Fibroblast of gingiva (primary cell): ENCODE results near the gene HNRNPR.
A peak's percentile ranks its signal among the peaks of the same experiment; 100 is the strongest.
"Not testable (repeated sequence)": the region's sequence is repeated elsewhere in the genome, so short reads cannot be mapped to it uniquely, and the experiment has no call there.

Experiments used
- DNase-seq: peaks from one replicate; pipeline ENCODE4 v3.0.0-alpha.2; 2011; ENCODE audit warnings: low read depth

The HNRNPR gene

DNA sequence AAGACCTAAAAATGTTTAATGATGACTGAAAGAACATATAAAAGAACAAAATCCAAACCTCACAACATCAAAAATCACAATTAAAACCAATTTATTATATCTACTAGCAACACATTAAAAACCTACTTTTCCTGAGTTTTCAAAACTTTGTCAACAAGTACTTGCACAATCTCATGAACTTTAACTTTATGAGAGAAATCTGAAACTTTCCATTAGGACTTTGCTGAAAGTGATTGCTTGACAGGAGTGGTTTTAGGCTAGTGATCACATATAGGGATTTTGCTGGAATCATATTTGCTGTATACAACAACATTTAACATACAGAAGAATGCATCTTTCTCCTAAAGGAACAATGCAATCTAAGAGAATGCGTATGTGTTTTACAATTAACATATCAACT lies 13.2 kb downstream of the HNRNPR start:
- DNase-seq: no peak

DNA sequence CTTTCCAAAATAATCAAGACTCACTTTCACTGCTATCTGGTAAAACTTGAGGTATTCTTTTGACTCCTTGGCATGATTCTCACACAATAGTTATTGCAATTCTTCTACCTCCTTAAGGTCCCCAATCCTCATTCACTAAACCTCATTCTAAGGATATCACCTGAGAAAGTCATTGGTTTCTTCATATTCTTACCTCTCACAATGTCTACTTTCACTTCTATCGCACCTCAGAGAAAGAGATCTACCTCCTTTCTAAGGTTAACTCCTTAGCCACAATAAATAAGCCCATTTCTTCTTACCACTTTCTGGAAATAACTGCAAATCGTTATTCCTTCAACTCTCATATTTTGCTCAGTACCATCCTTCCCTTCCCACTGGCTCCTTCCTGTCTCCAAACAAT lies 18.7 kb downstream of the HNRNPR start:
- DNase-seq: no peak

- DNase-seq: no peak
These were observed 21.3 kb downstream of the HNRNPR start for GRCh38 chr1:23322770-23323169.

GRCh38 chr1:23310280-23310679 lies 33.8 kb downstream of the HNRNPR start:
- DNase-seq: not testable (repeated sequence)

DNA sequence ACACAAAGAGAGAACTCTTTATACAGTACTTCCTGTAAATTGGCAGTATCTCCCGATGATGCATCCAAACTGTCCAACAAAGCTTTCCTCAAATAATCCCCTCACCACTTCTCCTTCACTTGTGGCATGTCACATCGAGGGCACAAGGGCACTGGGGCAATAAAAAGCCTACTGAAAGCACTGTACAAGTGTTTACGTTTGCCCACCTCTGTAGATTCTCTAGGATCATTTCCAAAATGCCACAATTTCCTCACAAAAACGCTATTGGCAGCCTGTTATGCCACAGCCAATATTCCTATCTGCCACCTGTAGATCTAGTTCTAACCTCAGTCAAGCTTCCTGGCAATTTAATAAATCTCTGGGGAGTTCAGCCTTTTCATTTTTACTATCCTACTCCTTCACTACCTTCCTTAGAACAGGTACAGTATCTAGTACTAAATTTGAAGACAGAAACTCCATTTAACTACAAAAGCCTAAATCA lies 39.9 kb downstream of the HNRNPR start:
- no peak for DNase-seq

DNA sequence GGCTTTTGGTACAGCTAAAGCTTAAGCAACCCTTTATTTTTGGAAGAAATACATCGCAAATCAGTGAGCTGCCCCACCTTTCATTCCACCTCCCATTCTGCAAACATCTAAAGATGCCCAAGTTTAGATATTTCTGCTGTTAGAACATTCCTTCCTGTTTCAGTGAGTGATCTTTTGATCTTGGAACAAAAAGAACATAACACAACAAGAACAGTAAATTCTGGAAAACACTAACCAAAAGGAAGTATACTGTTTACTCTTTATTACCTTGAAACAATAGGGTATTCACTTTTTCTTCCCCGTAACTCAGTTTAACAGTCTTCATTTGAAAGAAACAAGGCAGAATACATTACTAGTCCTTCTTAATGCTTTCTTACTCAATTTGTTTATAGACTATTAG lies 40.6 kb downstream of the HNRNPR start:
- DNase-seq: no peak

GRCh38 chr1:23296931-23297330 lies 47.2 kb downstream of the HNRNPR start:
- DNase-seq: no peak

GRCh38 chr1:23291706-23292105 lies 52.4 kb downstream of the HNRNPR start:
- no peak for DNase-seq

DNA sequence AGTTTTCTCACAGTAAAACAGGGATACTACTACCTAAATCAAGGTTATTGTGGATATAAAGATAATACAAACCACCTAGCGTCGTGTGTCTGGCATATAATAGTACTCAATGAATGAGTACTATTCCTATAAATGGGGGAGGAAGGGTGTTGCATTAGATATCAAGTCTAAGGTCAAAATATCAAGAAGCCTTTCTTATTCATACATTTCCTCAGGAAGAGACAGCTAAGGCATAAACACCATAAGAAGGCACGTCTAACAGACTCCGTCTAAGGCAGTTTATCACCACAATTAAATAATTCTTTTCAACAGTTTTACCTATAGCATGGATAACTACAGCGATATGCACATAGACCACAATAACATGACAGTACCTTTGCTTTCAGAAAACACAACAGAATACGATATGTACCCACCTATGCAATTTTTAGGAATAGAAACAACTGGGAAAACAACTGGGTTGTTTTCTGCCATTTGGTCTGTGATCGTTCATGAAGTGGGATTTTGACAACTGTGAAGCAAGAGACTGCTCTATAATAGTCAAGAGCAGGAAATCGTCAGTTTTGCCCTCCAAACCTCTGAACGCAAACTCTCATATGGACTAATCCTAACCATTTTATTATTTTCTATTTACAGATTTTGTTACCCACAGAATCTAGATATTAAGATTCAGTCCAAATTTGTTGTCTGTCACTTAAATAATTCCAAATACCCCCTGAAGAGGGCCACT lies 53.1 kb downstream of the HNRNPR start:
- DNase-seq: no peak

DNA sequence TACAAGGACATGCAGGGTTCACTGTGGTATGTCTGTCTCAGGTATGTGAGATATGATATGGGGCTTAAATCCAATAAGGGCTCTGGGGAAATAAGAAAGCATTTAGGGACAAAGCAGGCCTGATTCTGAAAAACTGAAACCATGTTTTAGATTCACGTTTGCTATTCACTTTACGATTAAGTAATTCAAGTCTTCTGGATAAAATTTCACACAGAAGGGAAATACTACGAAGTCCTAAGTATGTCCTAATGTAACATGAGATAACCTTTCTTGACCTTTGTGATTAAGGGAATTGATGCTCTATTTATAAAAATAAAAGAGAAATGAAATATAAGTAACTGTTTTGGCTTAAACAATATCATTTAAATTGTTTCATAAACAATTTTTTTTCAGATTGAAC lies 55.4 kb downstream of the HNRNPR start:
- DNase-seq: no peak

DNA sequence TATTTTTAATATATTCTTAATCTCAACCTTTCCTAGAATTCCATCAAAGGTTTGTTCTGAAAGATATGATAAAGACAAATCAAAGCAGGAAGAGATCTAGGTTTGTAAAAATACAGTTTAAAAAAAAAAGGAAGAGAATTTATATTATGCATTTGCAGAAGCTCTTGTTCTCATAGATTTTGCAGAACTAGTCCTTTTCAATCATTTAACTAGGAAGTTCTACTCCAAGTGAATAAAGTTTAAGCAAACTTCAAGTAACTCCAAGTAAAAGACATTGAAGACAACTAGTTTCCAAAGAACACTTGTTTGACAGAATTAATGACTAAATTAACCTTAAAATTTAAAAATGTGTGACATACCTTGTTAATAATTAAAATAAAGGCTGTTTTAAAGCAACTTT lies 55.9 kb downstream of the HNRNPR start:
- no peak for DNase-seq

- DNase-seq: no peak
These were observed 57.7 kb downstream of the HNRNPR start for GRCh38 chr1:23286401-23286800.

DNA sequence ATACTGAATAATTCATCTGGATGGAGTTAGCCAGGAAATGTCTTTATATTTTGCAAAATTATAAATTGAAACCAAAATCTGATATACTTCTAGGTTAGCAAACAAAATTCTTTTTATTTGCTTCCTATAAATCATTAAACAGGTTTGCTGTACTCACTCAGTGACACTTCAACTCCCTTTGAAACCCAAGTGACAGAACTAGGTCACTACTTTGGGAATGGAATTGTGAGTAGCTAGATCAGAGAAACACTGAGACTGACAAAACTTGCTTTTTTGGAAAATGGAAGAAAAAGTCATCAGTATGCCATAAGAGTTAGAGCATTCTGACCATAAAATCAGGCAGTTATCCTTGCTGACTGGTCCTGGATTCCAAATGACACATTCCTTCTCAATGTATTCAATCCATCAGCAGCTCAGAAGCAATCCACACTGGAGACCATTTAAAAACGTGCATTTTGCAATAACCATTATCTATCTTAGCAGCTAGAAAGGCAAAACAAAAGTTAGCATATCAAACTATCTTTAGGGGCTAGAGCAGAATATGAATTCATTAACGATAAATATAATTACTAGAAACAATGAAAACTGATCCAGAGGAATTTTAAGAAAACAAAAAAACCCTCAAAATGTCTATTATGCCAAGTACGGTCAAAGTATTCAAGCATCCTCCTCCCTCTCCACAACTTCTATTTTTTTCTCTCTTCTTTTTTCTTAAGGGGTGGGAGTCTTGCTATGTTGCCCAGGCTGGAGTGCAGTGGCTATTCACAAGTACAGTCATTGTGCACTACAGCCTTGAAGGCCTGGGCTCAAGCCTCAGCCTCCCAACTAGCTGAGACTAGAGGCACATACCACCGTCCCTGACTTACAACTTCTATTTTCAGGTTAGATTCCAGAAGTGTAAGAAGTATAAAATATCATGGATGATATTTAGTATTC lies 60.1 kb downstream of the HNRNPR start:
- DNase-seq: peak; percentile 6

- DNase-seq: peak; percentile 66
These were observed 61.1 kb downstream of the HNRNPR start for GRCh38 chr1:23282957-23283356.

- no peak for DNase-seq
These were observed 65.4 kb downstream of the HNRNPR start for GRCh38 chr1:23278717-23279116.

GRCh38 chr1:23276531-23276930 lies 67.6 kb downstream of the HNRNPR start:
- no peak for DNase-seq

GRCh38 chr1:23274134-23274505 lies 70.0 kb downstream of the HNRNPR start:
- DNase-seq: no peak

DNA sequence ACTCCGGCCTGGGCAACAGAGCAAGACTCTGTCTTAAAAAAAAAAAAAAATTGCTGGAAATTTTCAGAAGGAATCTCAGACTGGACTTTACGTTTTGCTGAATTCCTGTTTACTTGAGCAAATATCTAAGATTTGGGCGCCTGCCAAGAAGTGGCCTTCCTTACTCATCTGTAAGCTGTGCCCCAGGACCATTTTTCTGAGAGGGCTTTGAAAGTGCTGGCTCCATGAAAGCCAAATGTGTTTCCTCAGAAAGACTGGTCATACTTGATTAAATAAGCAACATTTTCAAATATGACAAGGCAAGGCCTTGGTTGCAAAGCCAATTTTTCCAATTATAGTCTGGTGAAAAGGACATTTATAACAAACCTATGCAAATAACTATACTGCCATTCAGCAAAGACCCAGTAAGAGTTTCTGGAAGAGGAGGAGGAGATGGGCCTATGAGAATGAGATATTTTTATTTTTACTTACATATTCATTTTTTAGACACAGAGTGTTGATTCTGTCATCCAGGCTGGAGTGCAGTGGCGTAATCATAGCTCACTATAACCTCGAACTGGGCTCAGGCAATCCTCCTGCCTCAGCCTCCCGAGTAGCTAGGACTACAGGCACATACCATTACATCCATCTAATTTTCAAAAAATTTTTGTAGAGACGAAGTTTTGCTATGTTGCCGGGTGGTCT lies 70.5 kb downstream of the HNRNPR start:
- peak; percentile 60 for DNase-seq

- DNase-seq: no peak
These were observed 80.7 kb downstream of the HNRNPR start for GRCh38 chr1:23263380-23263887.

DNA sequence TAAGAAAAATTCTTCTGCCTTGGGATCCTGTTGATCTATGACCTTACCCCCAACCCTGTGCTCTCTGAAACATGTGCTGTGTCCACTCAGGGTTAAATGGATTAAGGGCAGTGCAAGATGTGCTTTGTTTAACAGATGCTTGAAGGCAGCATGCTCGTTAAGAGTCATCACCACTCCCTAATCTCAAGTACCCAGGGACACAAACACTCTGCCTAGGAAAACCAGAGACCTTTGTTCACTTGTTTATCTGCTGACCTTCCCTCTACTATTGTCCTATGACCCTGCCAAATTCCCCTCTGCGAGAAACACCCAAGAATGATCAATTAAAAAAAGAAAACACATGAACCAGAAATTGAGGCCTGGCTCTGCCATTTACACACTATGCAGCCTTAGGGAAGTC lies 86.0 kb downstream of the HNRNPR start:
- not testable (repeated sequence) for DNase-seq

- not testable (repeated sequence) for DNase-seq
These were observed 86.7 kb downstream of the HNRNPR start for GRCh38 chr1:23257371-23257770.
